ENCODE results near the gene LSAMP.

DNA sequence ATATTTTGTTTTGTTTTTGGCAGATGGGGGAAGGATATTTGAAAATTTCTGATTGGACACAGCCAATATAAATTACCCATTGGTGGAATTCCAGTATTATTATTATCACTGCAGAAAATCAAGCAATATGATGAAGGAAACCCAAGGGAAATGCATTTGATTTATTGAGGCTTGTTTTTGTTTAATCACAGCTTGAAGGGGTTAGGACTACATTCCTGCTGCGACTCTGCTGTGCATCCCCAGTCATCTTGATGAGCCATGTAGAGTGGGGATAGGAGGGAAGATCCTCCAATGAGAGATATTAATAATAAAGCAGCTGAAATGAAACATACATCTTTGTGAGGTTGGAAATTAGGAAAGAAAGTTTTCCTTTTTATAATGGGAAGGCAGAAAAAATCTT is 613.4 kb downstream of the LSAMP start:
- TF ChIP-seq, protein P1, sequence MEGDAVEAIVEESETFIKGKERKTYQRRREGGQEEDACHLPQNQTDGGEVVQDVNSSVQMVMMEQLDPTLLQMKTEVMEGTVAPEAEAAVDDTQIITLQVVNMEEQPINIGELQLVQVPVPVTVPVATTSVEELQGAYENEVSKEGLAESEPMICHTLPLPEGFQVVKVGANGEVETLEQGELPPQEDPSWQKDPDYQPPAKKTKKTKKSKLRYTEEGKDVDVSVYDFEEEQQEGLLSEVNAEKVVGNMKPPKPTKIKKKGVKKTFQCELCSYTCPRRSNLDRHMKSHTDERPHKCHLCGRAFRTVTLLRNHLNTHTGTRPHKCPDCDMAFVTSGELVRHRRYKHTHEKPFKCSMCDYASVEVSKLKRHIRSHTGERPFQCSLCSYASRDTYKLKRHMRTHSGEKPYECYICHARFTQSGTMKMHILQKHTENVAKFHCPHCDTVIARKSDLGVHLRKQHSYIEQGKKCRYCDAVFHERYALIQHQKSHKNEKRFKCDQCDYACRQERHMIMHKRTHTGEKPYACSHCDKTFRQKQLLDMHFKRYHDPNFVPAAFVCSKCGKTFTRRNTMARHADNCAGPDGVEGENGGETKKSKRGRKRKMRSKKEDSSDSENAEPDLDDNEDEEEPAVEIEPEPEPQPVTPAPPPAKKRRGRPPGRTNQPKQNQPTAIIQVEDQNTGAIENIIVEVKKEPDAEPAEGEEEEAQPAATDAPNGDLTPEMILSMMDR (IDR thresholded peaks at IDR 0.05) = no peak
- no peak for TF ChIP-seq POLR2AphosphoS5 (IDR thresholded peaks at IDR 0.05)
- TF ChIP-seq POLR2A (IDR thresholded peaks at IDR 0.05) = no peak
- TF ChIP-seq EP300 (IDR thresholded peaks at IDR 0.05) = no peak
